Trophoblast cell (in vitro differentiated cells and primary cell): Measurements from ENCODE around the gene FAM83F.

Source experiments
- DNase-seq, 2 donors: peaks; one replicate each; pipeline ENCODE4 v3.0.0-alpha.2; 2016
- H2AFZ ChIP-seq: 2 replicates; pipeline ENCODE4 v1.6.1; 2013; ENCODE audit warnings: low read length, moderate library complexity, mild to moderate bottlenecking; ENCODE audit not compliant: insufficient read depth, poor library complexity
- H2AK5ac ChIP-seq: 2 replicates; pipeline ENCODE4 v1.6.1; 2013; ENCODE audit warnings: mild to moderate bottlenecking, low read length
- H2BK120ac ChIP-seq: 2 replicates; pipeline ENCODE4 v1.6.1; 2013; ENCODE audit warnings: low read length, mild to moderate bottlenecking, moderate library complexity; ENCODE audit not compliant: insufficient read depth, poor library complexity
- H2BK12ac ChIP-seq: 2 replicates; pipeline ENCODE4 v1.6.1; 2013; ENCODE audit warnings: mild to moderate bottlenecking, low read length, moderate library complexity
- H2BK5ac ChIP-seq: 2 replicates; pipeline ENCODE4 v1.6.1; 2013; ENCODE audit warnings: low read length, low read depth, moderate library complexity, mild to moderate bottlenecking; ENCODE audit not compliant: poor library complexity
- H3K14ac ChIP-seq: 2 replicates; pipeline ENCODE4 v1.6.1; 2013; ENCODE audit warnings: mild to moderate bottlenecking, low read length
- H3K18ac ChIP-seq: 2 replicates; pipeline ENCODE4 v1.6.1; 2013; ENCODE audit warnings: mild to moderate bottlenecking, low read length
- H3K23ac ChIP-seq: 2 replicates; pipeline ENCODE4 v1.6.1; 2013; ENCODE audit warnings: low read length
- H3K27ac ChIP-seq: 2 replicates; pipeline ENCODE4 v1.5.1; 2013; ENCODE audit warnings: low read depth, mild to moderate bottlenecking, inconsistent platforms, low read length, moderate library complexity
- H3K27me3 ChIP-seq: 2 replicates; pipeline ENCODE4 v1.6.1; 2013; ENCODE audit warnings: inconsistent platforms, mild to moderate bottlenecking, low read length, moderate library complexity; ENCODE audit not compliant: insufficient read depth
- H3K36me3 ChIP-seq, 2 experiments: 1 replicate in 1 of 2; 2 replicates in 1 of 2; pipeline ENCODE4 v1.6.1; 2013; ENCODE audit warnings: low read length in 2 of 2, mild to moderate bottlenecking in 2 of 2, moderate library complexity in 1 of 2; ENCODE audit not compliant: insufficient read depth in 2 of 2, control insufficient read depth in 1 of 2
- H3K4ac ChIP-seq: 2 replicates; pipeline ENCODE4 v1.6.1; 2013; ENCODE audit warnings: low read depth, mild to moderate bottlenecking, low read length, moderate library complexity
- H3K4me1 ChIP-seq, 2 experiments: 1 replicate in 1 of 2; 2 replicates in 1 of 2; pipeline ENCODE4 v1.6.1; 2013; ENCODE audit warnings: low read length in 2 of 2, mild to moderate bottlenecking in 2 of 2, moderate library complexity in 1 of 2; ENCODE audit not compliant: insufficient read depth in 2 of 2, control insufficient read depth in 1 of 2
- H3K4me2 ChIP-seq: 2 replicates; pipeline ENCODE4 v1.6.1; 2013; ENCODE audit warnings: inconsistent platforms, mild to moderate bottlenecking, low read length, moderate library complexity
- H3K4me3 ChIP-seq: 2 replicates; pipeline ENCODE4 v1.5.1; 2013; ENCODE audit warnings: mild to moderate bottlenecking, low read depth, low read length, inconsistent platforms
- H3K79me1 ChIP-seq: one replicate; pipeline ENCODE4 v1.6.1; 2013; ENCODE audit warnings: low read length
- H3K79me2 ChIP-seq: 2 replicates; pipeline ENCODE4 v1.6.1; 2013; ENCODE audit warnings: low read length, mild to moderate bottlenecking; ENCODE audit not compliant: control insufficient read depth, insufficient read depth, poor library complexity
- H3K9ac ChIP-seq: 2 replicates; pipeline ENCODE4 v1.6.1; 2013; ENCODE audit warnings: mild to moderate bottlenecking, low read length
- H3K9me3 ChIP-seq: 2 replicates; pipeline ENCODE4 v1.6.1; 2013; ENCODE audit warnings: low read depth, mild to moderate bottlenecking, control low read depth, inconsistent platforms, low read length; ENCODE audit not compliant: insufficient read depth
- H4K12ac ChIP-seq: 2 replicates; pipeline ENCODE4 v1.6.1; 2013; ENCODE audit warnings: low read depth, mild to moderate bottlenecking, low read length, moderate library complexity
- H4K8ac ChIP-seq: 2 replicates; pipeline ENCODE4 v1.6.1; 2013; ENCODE audit warnings: low read depth, mild to moderate bottlenecking, low read length, moderate library complexity
- H4K91ac ChIP-seq: one replicate; pipeline ENCODE4 v1.6.1; 2013; ENCODE audit warnings: low read depth, mild to moderate bottlenecking, low read length, moderate library complexity
- WGBS: extraction: QIAGEN DNeasy Blood & Tissue Kit; methylation state at CpG from one replicate; pipeline ENCODE4 v1.1.7; 2013; ENCODE audit warnings: missing lambda C conversion rate; ENCODE audit not compliant: insufficient read length, insufficient coverage; ENCODE audit errors: extremely low coverage; 5-methylcytosine and 5-hydroxymethylcytosine counted together

Gene FAM83F

GRCh38 chr22:40077646-40078016, 82.9 kb downstream of the FAM83F start:
- no peak overlapping the region for H4K91ac ChIP-seq
- no peak overlapping the region for H4K8ac ChIP-seq
- no peaks in the 10 kb centered on the region for H3K36me3 ChIP-seq
- no peaks in the 10 kb centered on the region for H3K79me2 ChIP-seq
- WGBS = no CpG with 5 or more reads among the region's 1 CpG
- H3K23ac ChIP-seq = no peak overlapping the region
- H3K9me3 ChIP-seq = no peaks in the 10 kb centered on the region
- no peak overlapping the region for H2BK5ac ChIP-seq
- H3K4me3 ChIP-seq = no peak overlapping the region
- no peak overlapping the region for H2BK120ac ChIP-seq
- H3K79me1 ChIP-seq = no peaks in the 10 kb centered on the region
- no peak overlapping the region for H3K9ac ChIP-seq
- no peak overlapping the region for H2AFZ ChIP-seq
- no peak overlapping the region for H3K4ac ChIP-seq
- no peak for DNase-seq
- H4K12ac ChIP-seq = no peak overlapping the region
- no peak overlapping the region for H3K14ac ChIP-seq
- no peak overlapping the region for H2AK5ac ChIP-seq
- no peak overlapping the region for H3K4me2 ChIP-seq
- no peaks in the 10 kb centered on the region for H3K4me1 ChIP-seq
- H2BK12ac ChIP-seq = no peak overlapping the region
- no peak overlapping the region for H3K18ac ChIP-seq
- H3K27me3 ChIP-seq = no peaks in the 10 kb centered on the region
- H3K27ac ChIP-seq = no peak overlapping the region

- Histone ChIP-seq H3K36me3 (no peaks in the 10 kb centered on the region), H2AK5ac (no peak overlapping the region), H3K4me2 (no peak overlapping the region), H4K91ac (no peak overlapping the region), H2BK12ac (no peak overlapping the region), H2BK5ac (no peak overlapping the region), H4K8ac (no peak overlapping the region), H3K4me1 (no peaks in the 10 kb centered on the region), H3K27me3 (no peaks in the 10 kb centered on the region), H3K23ac (no peak overlapping the region), H3K9ac (no peak overlapping the region), H2AFZ (no peak overlapping the region), H3K18ac (no peak overlapping the region), H4K12ac (no peak overlapping the region), H3K4me3 (no peak overlapping the region), H3K14ac (no peak overlapping the region), H2BK120ac (no peak overlapping the region), H3K79me2 (no peaks in the 10 kb centered on the region), H3K79me1 (no peaks in the 10 kb centered on the region), H3K4ac (no peak overlapping the region), H3K27ac (no peak overlapping the region), H3K9me3 (peaks cover 2% of the 10 kb centered on the region)
- WGBS = no CpG with 5 or more reads among the region's 5 CpGs
- DNase-seq = no peak
These were observed 86.9 kb downstream of the FAM83F start for GRCh38 chr22:40081662-40082061.

- no peak overlapping the region for H3K4me2 ChIP-seq
- H3K79me2 ChIP-seq = no peaks in the 10 kb centered on the region
- no peak overlapping the region for H4K12ac ChIP-seq
- no peak overlapping the region for H3K18ac ChIP-seq
- no peak overlapping the region for H2BK120ac ChIP-seq
- H3K23ac ChIP-seq = no peak overlapping the region
- H3K9ac ChIP-seq = no peak overlapping the region
- H3K9me3 ChIP-seq = peaks cover 2% of the 10 kb centered on the region
- H4K8ac ChIP-seq = no peak overlapping the region
- no peak overlapping the region for H2AK5ac ChIP-seq
- H2AFZ ChIP-seq = no peak overlapping the region
- H4K91ac ChIP-seq = no peak overlapping the region
- no peak for DNase-seq
- H3K4me3 ChIP-seq = no peak overlapping the region
- H2BK5ac ChIP-seq = no peak overlapping the region
- H2BK12ac ChIP-seq = no peak overlapping the region
- H3K36me3 ChIP-seq = no peaks in the 10 kb centered on the region
- H3K4ac ChIP-seq = no peak overlapping the region
- no peak overlapping the region for H3K14ac ChIP-seq
- no peaks in the 10 kb centered on the region for H3K79me1 ChIP-seq
- no peak overlapping the region for H3K27ac ChIP-seq
- no peaks in the 10 kb centered on the region for H3K4me1 ChIP-seq
- H3K27me3 ChIP-seq = no peaks in the 10 kb centered on the region
- WGBS = no CpG with 5 or more reads among the region's 1 CpG
These were observed 87.4 kb downstream of the FAM83F start for GRCh38 chr22:40082184-40082583.

GRCh38 chr22:40083794-40084193, 89.0 kb downstream of the FAM83F start:
- WGBS = no CpG with 5 or more reads among the region's 3 CpGs
- Histone ChIP-seq H4K8ac (no peak overlapping the region), H3K14ac (no peak overlapping the region), H3K36me3 (no peaks in the 10 kb centered on the region), H3K4me2 (no peak overlapping the region), H3K23ac (no peak overlapping the region), H3K79me1 (no peaks in the 10 kb centered on the region), H3K27me3 (no peaks in the 10 kb centered on the region), H3K79me2 (no peaks in the 10 kb centered on the region), H3K9ac (no peak overlapping the region), H4K91ac (no peak overlapping the region), H3K27ac (no peak overlapping the region), H3K4ac (no peak overlapping the region), H2AK5ac (no peak overlapping the region), H2AFZ (no peak overlapping the region), H2BK5ac (no peak overlapping the region), H2BK120ac (no peak overlapping the region), H3K4me1 (no peaks in the 10 kb centered on the region), H3K4me3 (no peak overlapping the region), H3K18ac (no peak overlapping the region), H4K12ac (no peak overlapping the region), H3K9me3 (peaks cover 2% of the 10 kb centered on the region), H2BK12ac (no peak overlapping the region)
- no peak for DNase-seq
